ENCODE measurements around the gene CADPS.

The CADPS gene

DNA sequence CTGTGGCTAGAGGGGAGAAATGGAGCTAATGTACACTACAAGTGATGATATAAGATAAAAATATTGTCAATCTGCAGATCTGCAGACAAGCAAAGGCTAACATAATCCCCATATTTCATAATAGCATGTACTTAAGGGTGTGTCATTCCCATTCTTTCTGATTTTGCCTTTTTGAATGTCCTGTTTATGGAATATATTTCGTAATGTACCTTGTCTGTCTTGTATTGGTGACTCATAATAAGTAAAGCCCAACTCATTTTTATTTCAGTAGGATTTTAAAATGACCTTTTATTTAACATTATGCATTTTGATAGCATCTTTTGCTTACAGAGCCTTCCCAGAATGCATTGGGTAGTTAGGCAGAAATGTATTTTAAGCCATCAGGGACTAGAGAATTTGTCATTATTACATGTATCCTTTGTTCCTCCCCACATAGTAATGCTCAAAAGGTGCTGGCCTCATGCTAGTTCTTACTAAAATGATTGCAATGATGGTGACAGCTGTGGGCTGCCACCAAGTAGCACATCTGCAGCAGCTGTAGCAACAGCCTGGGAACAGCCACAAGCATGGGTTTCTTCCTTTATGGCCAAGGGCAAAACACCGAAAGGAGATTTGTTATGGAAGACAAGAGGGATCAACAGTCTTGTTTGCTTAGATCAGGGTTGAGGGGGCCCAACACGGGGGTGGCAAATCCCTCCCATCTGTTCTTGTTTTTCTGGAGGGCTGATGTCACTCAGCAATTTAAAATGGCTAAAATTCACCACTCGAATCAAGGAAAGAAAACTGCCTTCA, 188.5 kb downstream of the CADPS start:
- no peak for DNase-seq (ENCODE audit: low spot score)

DNA sequence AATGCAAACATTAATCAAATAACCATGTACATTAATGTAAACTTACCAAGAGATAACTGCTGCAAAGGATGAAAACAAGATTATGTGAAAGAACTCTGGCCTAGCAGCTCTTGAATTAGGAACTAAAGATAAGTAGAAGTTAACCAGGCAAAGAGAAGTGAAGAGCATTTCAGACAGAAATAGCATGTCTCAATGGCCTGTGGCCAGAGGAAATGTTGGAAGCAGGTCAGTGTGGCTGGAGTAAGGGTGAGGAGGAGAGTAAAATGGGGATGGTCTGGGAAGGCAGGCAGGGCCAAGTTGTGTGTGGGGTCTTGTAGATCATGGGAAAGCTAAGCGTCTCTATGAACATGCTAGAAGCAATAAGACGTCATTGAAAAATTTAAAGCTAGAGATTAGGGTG, 192.4 kb downstream of the CADPS start:
- DNase-seq (ENCODE audit: low spot score), result no peak

- DNase-seq (ENCODE audit: low spot score), result no peak
Observed at GRCh38 chr3:62679988-62680387, 195.2 kb downstream of the CADPS start.

- no peak for DNase-seq (ENCODE audit: low spot score)
Observed at GRCh38 chr3:62678841-62679240, 196.4 kb downstream of the CADPS start.

DNA sequence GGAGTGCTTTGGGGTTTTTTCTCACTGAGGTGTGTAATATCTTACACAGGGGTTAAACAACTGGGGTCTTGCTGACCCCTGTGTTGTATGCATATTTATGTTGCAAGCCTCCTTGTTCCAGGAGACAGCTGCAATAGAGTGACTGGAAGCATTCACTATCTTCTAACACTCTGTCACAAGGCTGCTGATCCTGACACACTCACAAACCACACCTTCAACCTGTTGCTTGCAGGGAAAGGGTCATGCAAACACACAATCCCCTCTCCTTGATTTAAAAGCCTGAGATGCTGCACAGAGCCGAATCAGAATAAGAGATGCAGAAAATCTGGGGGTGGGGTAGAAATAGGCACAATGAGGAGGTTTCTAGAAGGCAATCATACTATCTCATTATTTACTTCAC, 197.3 kb downstream of the CADPS start:
- DNase-seq (ENCODE audit: low spot score), result no peak

DNA sequence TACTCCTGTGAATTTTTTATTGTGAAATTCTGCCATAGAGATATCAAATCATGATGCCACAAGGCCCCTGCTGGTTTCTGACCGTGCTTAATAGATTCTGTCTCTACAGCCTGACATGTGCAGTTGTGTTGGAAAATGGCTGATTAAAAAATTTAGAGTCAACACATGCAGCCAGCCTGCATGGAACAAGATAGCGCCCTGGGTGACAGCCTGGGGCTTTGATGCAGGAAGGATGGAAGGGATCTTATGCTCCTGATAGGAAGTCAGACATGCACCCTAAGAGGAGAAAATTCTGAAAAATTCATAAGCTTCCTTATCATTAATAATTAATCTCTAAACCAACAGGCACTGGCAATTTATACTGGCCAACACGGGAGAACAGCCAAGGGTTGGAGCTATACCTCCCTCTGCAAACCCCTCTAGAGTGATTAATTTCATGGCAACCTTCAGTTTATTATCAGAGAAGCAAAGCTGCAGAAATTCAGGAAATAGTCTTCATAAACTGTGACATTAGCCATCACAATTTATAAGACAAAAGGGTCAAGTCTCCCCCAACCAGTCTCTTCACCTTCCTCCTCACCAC, 198.4 kb downstream of the CADPS start:
- no peak for DNase-seq (ENCODE audit: low spot score)

- DNase-seq (ENCODE audit: low spot score), result no peak
Observed at GRCh38 chr3:62675492-62675891, 199.7 kb downstream of the CADPS start.

- DNase-seq (ENCODE audit: low spot score), result no peak
Observed at GRCh38 chr3:62672988-62673313, 202.3 kb downstream of the CADPS start.

DNA sequence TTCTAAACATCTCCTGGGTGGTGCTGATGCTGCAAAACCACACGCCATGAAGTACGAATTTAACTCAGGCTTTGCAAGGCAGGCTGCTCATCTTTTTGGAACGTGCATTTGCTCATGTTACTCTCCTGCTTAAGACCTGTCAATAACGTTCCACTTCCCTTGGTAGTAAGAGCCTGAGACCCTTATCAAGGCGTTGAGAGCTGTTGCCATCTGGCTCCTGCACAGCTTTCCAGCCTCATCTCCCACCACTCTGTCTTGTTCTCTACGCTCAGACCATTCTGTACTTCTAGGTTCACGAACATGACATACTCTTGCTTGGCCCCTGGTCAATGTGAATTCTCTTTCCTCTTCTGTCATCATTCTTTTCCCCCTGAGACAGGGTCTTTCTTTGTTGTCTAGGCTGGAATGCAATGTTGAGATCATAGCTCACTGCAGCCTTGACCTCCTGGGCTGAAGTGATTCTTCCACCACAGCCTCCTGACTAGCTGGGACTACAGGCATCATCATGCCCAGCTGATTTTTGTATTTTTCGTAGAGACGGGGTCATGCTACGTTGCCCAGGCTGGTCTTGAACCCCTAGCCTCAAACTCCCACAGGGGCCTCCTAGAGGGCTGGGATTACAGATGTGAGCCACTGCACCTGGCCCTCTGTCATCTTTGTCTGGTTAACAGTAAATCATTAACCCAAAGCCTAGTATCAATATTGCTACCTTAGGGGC, 202.8 kb downstream of the CADPS start:
- no peak for DNase-seq (ENCODE audit: low spot score)

DNA sequence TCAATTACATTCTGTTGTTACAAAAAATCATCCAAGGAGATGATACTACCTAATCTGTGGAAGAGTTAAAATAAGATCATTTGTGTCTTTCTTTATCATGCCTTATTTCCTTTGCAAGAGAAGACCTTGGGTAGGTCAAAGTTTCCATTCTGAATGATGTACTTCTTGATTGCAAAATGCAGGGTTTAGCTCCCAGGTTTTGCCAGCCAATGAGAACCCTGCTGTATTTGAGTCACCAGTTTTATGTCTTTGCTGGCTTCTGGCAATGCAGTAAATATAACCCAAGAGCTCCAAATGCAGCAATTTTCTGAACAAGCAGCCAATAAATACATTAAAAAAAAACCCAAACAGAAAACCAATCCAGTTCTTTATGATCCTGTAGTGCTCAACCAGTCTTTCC, 204.9 kb downstream of the CADPS start:
- DNase-seq (ENCODE audit: low spot score), result no peak

DNA sequence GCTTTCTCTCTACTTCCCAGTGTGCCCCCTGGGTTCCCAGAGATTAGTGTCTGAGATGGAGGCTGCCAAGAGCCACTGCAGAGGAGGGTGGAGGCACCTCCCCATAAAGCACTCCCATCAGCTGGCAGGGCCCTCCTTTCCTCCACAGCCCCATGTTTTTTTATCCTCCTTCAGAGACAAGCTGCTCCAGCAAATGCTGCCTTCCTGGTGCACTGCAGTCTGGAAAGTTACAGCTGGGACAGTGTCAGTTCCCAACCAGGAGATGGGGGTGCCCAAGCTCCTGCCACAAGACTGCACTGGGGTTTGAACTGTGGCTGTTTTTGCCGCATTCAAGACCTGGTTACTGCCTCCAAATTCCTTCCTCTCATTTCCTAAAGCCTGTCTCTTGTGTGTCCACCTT, 206.1 kb downstream of the CADPS start:
- no peak for DNase-seq (ENCODE audit: low spot score)

DNA sequence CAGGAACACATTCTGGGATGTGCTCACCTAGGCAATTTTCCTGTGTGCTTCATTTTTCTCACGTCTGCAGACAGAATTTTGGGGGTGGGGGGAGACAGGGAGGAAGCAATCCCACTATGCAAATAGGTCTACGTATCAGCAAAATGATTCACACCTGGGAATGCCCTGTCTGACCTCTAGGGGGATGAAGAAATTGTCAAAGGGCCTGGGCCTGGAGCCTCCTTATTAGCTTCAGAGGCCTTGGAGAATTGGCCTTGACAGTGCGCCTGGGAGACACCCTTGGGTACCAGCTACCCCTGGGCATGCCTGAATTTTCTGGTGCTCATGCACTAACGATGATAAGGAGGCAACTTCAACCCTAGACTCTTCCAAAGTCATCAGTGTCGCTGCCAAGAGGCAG, 207.5 kb downstream of the CADPS start:
- DNase-seq (ENCODE audit: low spot score), result no peak

DNA sequence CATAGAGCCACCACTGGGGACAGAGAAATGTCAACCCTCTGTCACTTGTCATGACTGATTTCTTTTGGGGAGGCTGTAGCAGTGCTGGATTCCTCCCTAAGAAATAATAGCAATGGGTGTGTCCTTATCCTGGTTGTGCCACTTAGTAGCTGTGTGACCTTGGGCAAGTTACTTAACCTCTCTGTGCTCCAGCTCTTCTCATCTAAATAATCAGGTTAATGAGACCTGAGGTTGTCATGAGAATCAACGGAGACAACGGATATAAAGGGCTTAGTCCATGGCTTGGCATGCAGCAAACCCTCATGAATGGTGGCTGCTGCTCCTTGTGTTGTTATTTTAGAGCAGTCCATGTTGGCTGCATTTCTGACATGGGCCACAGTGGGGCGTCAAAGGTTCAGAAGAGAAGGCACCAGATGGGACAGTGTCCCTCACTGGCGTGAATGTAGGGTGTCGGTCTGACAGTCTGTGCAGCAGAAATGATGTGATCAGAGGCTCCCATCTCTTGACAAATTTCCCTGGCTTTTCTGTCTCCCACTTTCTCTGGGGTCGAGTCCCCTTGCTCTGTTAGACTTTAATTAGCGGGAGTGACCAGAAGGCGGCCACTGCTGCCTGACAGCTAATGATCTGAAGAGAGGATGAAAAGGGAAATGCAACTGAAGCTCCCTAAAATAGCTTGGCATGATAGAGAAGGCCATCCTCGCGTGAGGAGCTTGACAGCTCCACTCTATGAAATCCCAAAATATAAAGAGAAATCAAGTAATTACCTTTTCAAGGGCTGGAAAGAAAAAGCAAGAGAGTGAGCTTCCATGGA, 209.4 kb downstream of the CADPS start:
- DNase-seq (ENCODE audit: low spot score), result peak; percentile 70

- DNase-seq (ENCODE audit: low spot score), result no peak
Observed at GRCh38 chr3:62662677-62663076, 212.5 kb downstream of the CADPS start.

GRCh38 chr3:62659660-62660059, 215.6 kb downstream of the CADPS start:
- peak; percentile 17 for DNase-seq (ENCODE audit: low spot score)

GRCh38 chr3:62655691-62656063, 219.5 kb downstream of the CADPS start:
- DNase-seq (ENCODE audit: low spot score), result no peak

- no peak for DNase-seq (ENCODE audit: low spot score)
Observed at GRCh38 chr3:62655056-62655690, 220.0 kb downstream of the CADPS start.

GRCh38 chr3:62653796-62654195, 221.4 kb downstream of the CADPS start:
- DNase-seq (ENCODE audit: low spot score), result no peak

DNA sequence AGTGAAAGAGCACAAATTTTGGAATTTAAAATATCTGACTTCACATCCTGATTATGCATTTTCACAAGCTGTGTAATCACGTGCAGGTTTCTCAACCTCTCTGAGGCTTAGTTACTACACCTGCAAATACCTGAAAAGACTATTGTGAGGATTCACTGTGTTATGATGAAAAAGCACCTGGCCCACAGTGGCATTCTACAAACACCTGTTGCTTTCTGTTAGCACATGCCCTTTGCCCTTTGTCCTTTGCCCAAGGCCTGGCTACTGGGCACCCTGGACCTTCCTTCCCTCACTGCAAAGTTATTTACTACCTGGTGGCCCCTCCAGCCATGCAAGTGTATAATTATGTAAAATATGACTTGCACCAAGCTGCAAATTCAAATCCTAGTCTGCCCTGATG, 227.5 kb downstream of the CADPS start:
- DNase-seq (ENCODE audit: low spot score), result no peak

DNA sequence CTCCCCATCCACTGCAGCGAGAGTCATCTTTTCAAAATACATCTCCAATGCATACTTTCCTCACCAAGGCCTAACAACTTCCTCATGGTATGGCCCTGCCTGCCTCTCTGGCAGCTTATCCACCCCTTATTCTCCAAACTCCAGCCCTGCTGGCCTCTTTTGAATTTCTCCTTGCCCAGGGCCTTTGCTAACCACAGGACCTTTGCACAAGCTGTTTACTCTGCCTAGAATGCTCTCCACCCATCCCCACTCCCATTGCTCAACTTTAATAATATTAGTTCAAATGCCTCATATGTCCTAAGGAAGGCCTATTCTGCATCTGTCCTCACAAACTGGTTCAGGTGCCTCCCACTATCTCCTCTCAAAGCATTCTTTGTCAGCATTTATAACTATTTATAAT, 230.7 kb downstream of the CADPS start:
- no peak for DNase-seq (ENCODE audit: low spot score)

- no peak for DNase-seq (ENCODE audit: low spot score)
Observed at GRCh38 chr3:62638316-62638715, 236.9 kb downstream of the CADPS start.

- no peak for DNase-seq (ENCODE audit: low spot score)
Observed at GRCh38 chr3:62636235-62636826, 238.9 kb downstream of the CADPS start.

Measured in COLO829 (cell line).